ENCODE results near the gene BCL2L2.

- TF ChIP-seq CTCF (IDR thresholded peaks at IDR 0.05) (no peak), POLR2A (IDR thresholded peaks at IDR 0.05) (peak; percentile 72)
These were observed 14.2 kb downstream of the BCL2L2 start, which contains the start of gene PABPN1 for GRCh38 chr14:23320584-23321571.

All from right lobe of liver (tissue), 4 donors.